Glomerular endothelial cell (primary cell): Measurements from ENCODE around the gene SLC25A34. TPM values are rescaled to one million over a fixed set of nuclear protein-coding genes. Genes with fewer than 3 reads are reported as not detected.

Experiments used
- DNase-seq: peaks from one replicate; pipeline ENCODE4 v3.0.0-alpha.2; 2011; ENCODE audit warnings: low read depth, low spot score; ENCODE audit errors: extremely low read depth
- total RNA-seq: library from RNA; depleted of rRNA; stranded (reverse); fragments of >200 nt; gene quantifications from 2 replicates; pipeline ENCODE4 v1.2.3, GENCODE V29; 2015

SLC25A34 gene
- total RNA-seq, 1 donor from 2014 or later: 0.53 TPM

GRCh38 chr1:15765495-15766194 lies 29.6 kb downstream of the SLC25A34 start:
- DNase-seq: no peak

- no peak for DNase-seq
These were observed 31.9 kb downstream of the SLC25A34 start for GRCh38 chr1:15767941-15768340.

GRCh38 chr1:15768388-15768787 lies 32.3 kb downstream of the SLC25A34 start:
- DNase-seq: no peak

GRCh38 chr1:15770313-15770962 lies 34.4 kb downstream of the SLC25A34 start:
- no peak for DNase-seq

GRCh38 chr1:15771836-15772515 lies 35.9 kb downstream of the SLC25A34 start:
- DNase-seq: no peak

GRCh38 chr1:15775706-15776105 lies 39.6 kb downstream of the SLC25A34 start:
- no peak for DNase-seq

- no peak for DNase-seq
These were observed 42.0 kb downstream of the SLC25A34 start for GRCh38 chr1:15777909-15778707.

- DNase-seq: no peak
These were observed 49.6 kb downstream of the SLC25A34 start for GRCh38 chr1:15785683-15786082.

GRCh38 chr1:15786581-15786980 lies 50.5 kb downstream of the SLC25A34 start:
- no peak for DNase-seq

- no peak for DNase-seq
These were observed 52.7 kb downstream of the SLC25A34 start for GRCh38 chr1:15788624-15789301.

Other genes with a start within 250 kb of the SLC25A34 start
- 13.9 and 19.7 TPM in 2 replicates for gene CASP9, start 212.0 kb upstream of the SLC25A34 start, total RNA-seq
- 20.7 and 31.2 TPM in 2 replicates for gene DNAJC16, start 209.4 kb upstream of the SLC25A34 start, total RNA-seq
- 0.35 and 0.63 TPM in 2 replicates for gene AGMAT, start 151.2 kb upstream of the SLC25A34 start, total RNA-seq
- gene DDI2, start 118.8 kb upstream of the SLC25A34 start, total RNA-seq: 10.1 and 28.4 TPM in 2 replicates
- 44.5 and 67.7 TPM in 2 replicates for gene PLEKHM2, start 51.9 kb upstream of the SLC25A34 start, total RNA-seq
- gene TMEM82, start 6.2 kb downstream of the SLC25A34 start, total RNA-seq: not detected in 2 replicates
- 191 and 231 TPM in 2 replicates for gene FBLIM1, start 22.5 kb downstream of the SLC25A34 start, total RNA-seq
- 0.76 and 2.3 TPM in 2 replicates for gene UQCRHL, start 71.4 kb downstream of the SLC25A34 start, total RNA-seq
- 25.8 and 36.8 TPM in 2 replicates for gene SPEN, start 111.4 kb downstream of the SLC25A34 start, total RNA-seq
- gene ZBTB17, start 239.8 kb downstream of the SLC25A34 start, total RNA-seq: 27.6 and 35.6 TPM in 2 replicates